GM12878 (cell line): Measurements from ENCODE around the gene PRKCE. TPM values are rescaled to one million over a fixed set of nuclear protein-coding genes. Genes with fewer than 3 reads are reported as not detected.

Experiments used
- ATAC-seq: fragments of 200-7000 bp; cut with Tn5 transposase; 3 replicates; pipeline ENCODE4 v1.9.1; 2020; ENCODE audit warnings: mild to moderate bottlenecking, moderate library complexity
- BruUV-seq: library from RNA; stranded (reverse); fragments of 400-500 nt; replicated peaks from 2 replicates; lab custom pipeline; 2021; lab: Mats Ljungman, UMichigan
- CTCF ChIA-PET: fragments of 300-600 bp; sonication (Branson Sonifier 250); formaldehyde crosslinking; extraction: SDS; loops from one replicate; lab custom pipeline; 2021; ENCODE audit warnings: inconsistent platforms; lab: Yijun Ruan, JAX
- POLR2A ChIA-PET: fragments of 350-600 bp; formaldehyde crosslinking; extraction: SDS; loops from one replicate; lab custom pipeline; 2021; ENCODE audit warnings: inconsistent platforms; lab: Charles Lee
- RAD21 ChIA-PET: fragments of 300-600 bp; sonication (Branson Sonifier 250); formaldehyde crosslinking; loops from one replicate; lab custom pipeline; 2023; ENCODE audit warnings: antibody characterized with exemption; ENCODE audit not compliant: unreplicated experiment; lab: Charles Lee
- SMC1A ChIA-PET: fragments of 300-600 bp; sonication (Branson Sonifier 250); formaldehyde crosslinking; loops from one replicate; lab custom pipeline; 2023; ENCODE audit not compliant: unreplicated experiment, uncharacterized antibody; lab: Charles Lee
- DNase-seq: peaks from one replicate; pipeline ENCODE4 v3.0.0-alpha.2; 2011; ENCODE audit warnings: low read depth, low spot score
- FAIRE-seq: peaks from 3 replicates; lab custom pipeline; 2011; peaks lifted over from hg19 to GRCh38; lab: Jason Lieb, UNC
- H2AFZ ChIP-seq: 2 replicates; pipeline ENCODE4 v1.6.0; 2011; ENCODE audit warnings: low read depth, low read length, control low read depth; ENCODE audit not compliant: control insufficient read depth
- H3K27ac ChIP-seq: 2 replicates; pipeline ENCODE4 v1.5.1; 2011; ENCODE audit warnings: control low read depth; ENCODE audit not compliant: control insufficient read depth, insufficient read depth
- H3K27me3 ChIP-seq, 2 experiments: replicated peaks in 1 of 2; 2 replicates each; pipeline versions ENCODE4 v1.6.0 to v1.6.1; 2011; ENCODE audit warnings: low read length in 1 of 2; ENCODE audit not compliant: control insufficient read depth in 2 of 2, insufficient read depth in 2 of 2
- H3K36me3 ChIP-seq, 2 experiments: 2 replicates each; pipeline ENCODE4 v1.5.1; 2011; ENCODE audit warnings: low read length in 1 of 2; ENCODE audit not compliant: control insufficient read depth in 2 of 2, insufficient read depth in 2 of 2
- H3K4me1 ChIP-seq: 2 replicates; pipeline ENCODE4 v1.6.1; 2011; ENCODE audit warnings: mild to moderate bottlenecking, low read length, moderate library complexity, mixed read lengths; ENCODE audit not compliant: control insufficient read depth, insufficient read depth
- H3K4me2 ChIP-seq: 2 replicates; pipeline ENCODE4 v1.6.0; 2011; ENCODE audit warnings: control low read depth; ENCODE audit not compliant: control insufficient read depth, insufficient read depth
- H3K4me3 ChIP-seq: fragments of 200-600 bp; sonication (generic); 2 replicates; pipeline ENCODE4 v1.5.1; 2016
- H3K79me2 ChIP-seq: 2 replicates; pipeline ENCODE4 v1.6.0; 2011; ENCODE audit warnings: low read length; ENCODE audit not compliant: control insufficient read depth, insufficient read depth
- H3K9ac ChIP-seq: 2 replicates; pipeline ENCODE4 v1.8.0; 2011; ENCODE audit warnings: low read length, control low read depth, mixed read lengths; ENCODE audit not compliant: control insufficient read depth, insufficient read depth
- H3K9me3 ChIP-seq: replicated peaks from 3 replicates; pipeline ENCODE4 v1.5.1; 2011; ENCODE audit warnings: mild to moderate bottlenecking, low read length; ENCODE audit not compliant: control insufficient read depth, insufficient read depth
- H4K20me1 ChIP-seq: 2 replicates; pipeline ENCODE4 v1.6.0; 2011; ENCODE audit not compliant: control insufficient read depth, insufficient read depth
- BACH1 ChIP-seq: fragments of 450-650 bp; IDR thresholded peaks from 2 replicates; pipeline ENCODE4 v1.6.1; 2017; ENCODE audit warnings: mild to moderate bottlenecking, borderline replicate concordance
- CEBPB ChIP-seq, 2 experiments: fragments of 150-350 bp in 1 of 2; IDR thresholded peaks; 2 replicates each; pipeline ENCODE4 v1.6.1; 2012 to 2014; ENCODE audit warnings: low read depth in 2 of 2, low read length in 2 of 2, borderline replicate concordance in 1 of 2, inconsistent platforms in 1 of 2
- IRF4 ChIP-seq: IDR thresholded peaks from 2 replicates; pipeline ENCODE4 v1.6.1; 2011; ENCODE audit warnings: low read depth, low read length
- IRF5 ChIP-seq: fragments of 450-650 bp; IDR thresholded peaks from 2 replicates; pipeline ENCODE4 v1.6.1; 2017; ENCODE audit warnings: borderline replicate concordance
- MAX ChIP-seq: IDR thresholded peaks from 2 replicates; pipeline ENCODE4 v1.6.1; 2012; ENCODE audit warnings: low read depth, low read length, improper control_type of control experiment
- NFYB ChIP-seq: IDR thresholded peaks from 2 replicates; pipeline ENCODE4 v1.6.1; 2011; ENCODE audit warnings: low read depth, mild to moderate bottlenecking, low read length, improper control_type of control experiment, moderate library complexity; ENCODE audit not compliant: insufficient read depth
- NRF1 ChIP-seq: conservative IDR thresholded peaks from 2 replicates; pipeline ENCODE4 v1.6.1; 2011; ENCODE audit warnings: mild to moderate bottlenecking, low read depth, low read length, improper control_type of control experiment
- RELA ChIP-seq: fragments of 450-650 bp; IDR thresholded peaks from 2 replicates; pipeline ENCODE4 v1.8.0; 2014; ENCODE audit warnings: borderline replicate concordance; ENCODE audit not compliant: partially characterized antibody
- SMAD1 ChIP-seq: fragments of 450-650 bp; IDR thresholded peaks from 2 replicates; pipeline ENCODE4 v1.6.1; 2018; ENCODE audit warnings: mild to moderate bottlenecking, low read depth; ENCODE audit not compliant: partially characterized antibody
- SMAD5 ChIP-seq: IDR thresholded peaks from 2 replicates; pipeline ENCODE4 v1.6.1; 2016; ENCODE audit warnings: antibody characterized with exemption, low read depth
- ZBTB33 ChIP-seq: fragments of 450-650 bp; IDR thresholded peaks from 2 replicates; pipeline ENCODE4 v1.6.1; 2017; ENCODE audit warnings: mild to moderate bottlenecking
- WGBS: methylation state at CpG from one replicate; pipeline ENCODE4 v1.1.6; 2016; ENCODE audit warnings: low lambda C conversion rate; ENCODE audit not compliant: insufficient replicate concordance, insufficient coverage; ENCODE audit errors: missing lambda C conversion rate; 5-methylcytosine and 5-hydroxymethylcytosine counted together
- in situ Hi-C: fragments of 300-500 bp; cut with MboI; formaldehyde crosslinking; loops from 9 replicates; pipeline ENCODE4 v1.14.3; 2018; ENCODE audit warnings: mixed read lengths
- intact Hi-C: fragments of 100-400 bp; cut with micrococcal nuclease; formaldehyde crosslinking; loops from one replicate; pipeline ENCODE4 v1.14.2; 2022; ENCODE audit not compliant: unreplicated experiment
- polyA plus RNA-seq, 11 experiments: library from polyadenylated mRNA; depleted of rRNA in 4 of 11; unstranded in 6 of 11; stranded (reverse) in 5 of 11; fragments of >200 nt; fragmentation: Nextera tagmentation in 4 of 11; fragmentation: Illumina TruSeq in 1 of 11; extraction: Ambion mirVana in 4 of 11; extraction: Trizol in 1 of 11; gene quantifications; 1 replicate in 1 of 11; 2 replicates in 10 of 11; pipeline versions ENCODE4 v1.2.1 to v1.2.3, GENCODE V29; 2011 to 2016; ENCODE audit warnings: inconsistent platforms in 2 of 11, missing spikeins in 2 of 11, low read depth in 1 of 11
- total RNA-seq, 4 experiments: library from RNA; depleted of rRNA in 3 of 4; stranded (reverse); fragments of >200 nt in 3 of 4; fragmentation: Illumina TruSeq in 1 of 4; extraction: Trizol in 1 of 4; gene quantifications; 2 replicates each; pipeline versions ENCODE4 v1.2.1 to v1.2.3, GENCODE V29; 2013 to 2021
- TF ChIP-seq, protein P1 (sequence below): fragments of 450-650 bp; IDR thresholded peaks from 2 replicates; pipeline ENCODE4 v1.6.1; 2017; ENCODE audit warnings: mild to moderate bottlenecking, moderate library complexity
- TF ChIP-seq, protein P2 (sequence below): IDR thresholded peaks from 2 replicates; pipeline ENCODE4 v1.6.1; 2011; ENCODE audit warnings: borderline replicate concordance, low read depth, mild to moderate bottlenecking, moderate library complexity, mixed read lengths, low read length; ENCODE audit not compliant: insufficient read depth; ENCODE audit errors: extremely low read length

Gene PRKCE
- total and polyA plus RNA-seq, 10 of the 15 experiments (the other 5 are each of a cell fraction or from before 2014, with no cell fraction given), result 2.6 to 28.2 (median 11.3) TPM

DNA sequence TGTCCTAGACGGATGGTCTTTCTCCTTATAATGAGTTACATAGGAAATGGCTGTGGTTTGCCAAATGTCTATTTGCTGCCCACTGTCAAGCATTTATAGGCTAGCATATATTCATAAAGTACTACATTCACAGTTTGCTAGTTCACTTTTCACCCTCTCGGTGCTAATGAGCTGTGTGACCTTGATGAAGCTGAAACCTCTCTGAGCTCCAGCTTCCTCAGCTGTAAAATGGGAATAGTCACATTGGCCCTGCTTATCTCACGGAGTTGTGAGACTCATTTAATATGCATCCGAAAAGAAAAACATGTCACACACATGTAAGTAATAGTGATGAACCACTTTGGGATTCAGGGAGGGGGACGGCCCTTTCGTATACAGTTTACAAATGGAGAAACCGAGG, 17.0 kb downstream of the PRKCE start:
- ATAC-seq (no peak), FAIRE-seq (no peak), DNase-seq (no peak)
- peaks cover 6% of the 10 kb centered on the region; the same call in 1 of the 2 replicates for H3K4me1 ChIP-seq
- H3K4me3 ChIP-seq, result no peak overlapping the region
- ChIA-PET RAD21 (no interaction called here), SMC1A (interaction anchor here (1.3 to 1.4 kb wide), 2 partner anchors 11 to 15 kb away, joined by 3 read pairs; no protein-coding TSS in a partner anchor), CTCF (no interaction called here), POLR2A (no interaction called here)
- no peak for TF ChIP-seq NRF1
- no peak for TF ChIP-seq NFYB
- TF ChIP-seq, protein P1, sequence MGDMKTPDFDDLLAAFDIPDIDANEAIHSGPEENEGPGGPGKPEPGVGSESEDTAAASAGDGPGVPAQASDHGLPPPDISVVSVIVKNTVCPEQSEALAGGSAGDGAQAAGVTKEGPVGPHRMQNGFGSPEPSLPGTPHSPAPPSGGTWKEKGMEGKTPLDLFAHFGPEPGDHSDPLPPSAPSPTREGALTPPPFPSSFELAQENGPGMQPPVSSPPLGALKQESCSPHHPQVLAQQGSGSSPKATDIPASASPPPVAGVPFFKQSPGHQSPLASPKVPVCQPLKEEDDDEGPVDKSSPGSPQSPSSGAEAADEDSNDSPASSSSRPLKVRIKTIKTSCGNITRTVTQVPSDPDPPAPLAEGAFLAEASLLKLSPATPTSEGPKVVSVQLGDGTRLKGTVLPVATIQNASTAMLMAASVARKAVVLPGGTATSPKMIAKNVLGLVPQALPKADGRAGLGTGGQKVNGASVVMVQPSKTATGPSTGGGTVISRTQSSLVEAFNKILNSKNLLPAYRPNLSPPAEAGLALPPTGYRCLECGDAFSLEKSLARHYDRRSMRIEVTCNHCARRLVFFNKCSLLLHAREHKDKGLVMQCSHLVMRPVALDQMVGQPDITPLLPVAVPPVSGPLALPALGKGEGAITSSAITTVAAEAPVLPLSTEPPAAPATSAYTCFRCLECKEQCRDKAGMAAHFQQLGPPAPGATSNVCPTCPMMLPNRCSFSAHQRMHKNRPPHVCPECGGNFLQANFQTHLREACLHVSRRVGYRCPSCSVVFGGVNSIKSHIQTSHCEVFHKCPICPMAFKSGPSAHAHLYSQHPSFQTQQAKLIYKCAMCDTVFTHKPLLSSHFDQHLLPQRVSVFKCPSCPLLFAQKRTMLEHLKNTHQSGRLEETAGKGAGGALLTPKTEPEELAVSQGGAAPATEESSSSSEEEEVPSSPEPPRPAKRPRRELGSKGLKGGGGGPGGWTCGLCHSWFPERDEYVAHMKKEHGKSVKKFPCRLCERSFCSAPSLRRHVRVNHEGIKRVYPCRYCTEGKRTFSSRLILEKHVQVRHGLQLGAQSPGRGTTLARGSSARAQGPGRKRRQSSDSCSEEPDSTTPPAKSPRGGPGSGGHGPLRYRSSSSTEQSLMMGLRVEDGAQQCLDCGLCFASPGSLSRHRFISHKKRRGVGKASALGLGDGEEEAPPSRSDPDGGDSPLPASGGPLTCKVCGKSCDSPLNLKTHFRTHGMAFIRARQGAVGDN, result no peak
- TF ChIP-seq SMAD1, result no peak
- TF ChIP-seq IRF5, result no peak
- no peak for TF ChIP-seq SMAD5
- no peak for TF ChIP-seq RELA
- TF ChIP-seq CEBPB (IDR thresholded peaks at IDR 0.05; ENCODE audit: borderline replicate concordance in 1 of 2, low read depth in 2 of 2, low read length in 2 of 2), result no peak
- TF ChIP-seq ZBTB33, result no peak
- TF ChIP-seq BACH1, result no peak
- TF ChIP-seq MAX, result no peak
- TF ChIP-seq, protein P2, sequence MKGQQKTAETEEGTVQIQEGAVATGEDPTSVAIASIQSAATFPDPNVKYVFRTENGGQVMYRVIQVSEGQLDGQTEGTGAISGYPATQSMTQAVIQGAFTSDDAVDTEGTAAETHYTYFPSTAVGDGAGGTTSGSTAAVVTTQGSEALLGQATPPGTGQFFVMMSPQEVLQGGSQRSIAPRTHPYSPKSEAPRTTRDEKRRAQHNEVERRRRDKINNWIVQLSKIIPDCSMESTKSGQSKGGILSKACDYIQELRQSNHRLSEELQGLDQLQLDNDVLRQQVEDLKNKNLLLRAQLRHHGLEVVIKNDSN, result no peak
- TF ChIP-seq IRF4, result no peak
- H3K79me2 ChIP-seq, result peaks cover 2% of the 10 kb centered on the region; the same call in 1 of the 2 replicates
- H3K27me3 ChIP-seq, result no peaks in the 10 kb centered on the region
- intact Hi-C loops (no loop called here), in situ Hi-C loops (no loop called here)
- no peaks in the 10 kb centered on the region; a peak in 1 of 4 replicates for H3K36me3 ChIP-seq
- BruUV-seq, result no TSS peak
- no peaks in the 10 kb centered on the region for H3K9me3 ChIP-seq
- H3K9ac ChIP-seq, result no peak overlapping the region
- H2AFZ ChIP-seq, result no peak overlapping the region
- H3K4me2 ChIP-seq, result no peak overlapping the region
- WGBS, result 92% methylated on average over 7 of the region's 7 CpGs
- no peaks in the 10 kb centered on the region for H4K20me1 ChIP-seq
- H3K27ac ChIP-seq, result no peak overlapping the region
